ENCODE data around the gene ZBTB44.

GRCh38 chr11:130216221-130216550 lies 98.5 kb downstream of the ZBTB44 start:
- TF ChIP-seq CTCF (IDR thresholded peaks at IDR 0.05) (no peak), POLR2AphosphoS5 (IDR thresholded peaks at IDR 0.05) (no peak), POLR2A (IDR thresholded peaks at IDR 0.05) (no peak)
